HEK293 (cell line): ENCODE measurements around the gene GAB3.

ENCODE experiments used
- CTCF ChIA-PET: fragments of 350-600 bp; formaldehyde crosslinking; extraction: SDS; loops from one replicate; lab custom pipeline; 2021; ENCODE audit warnings: antibody characterized with exemption; lab: Yijun Ruan, JAX
- POLR2A ChIA-PET: fragments of 300-600 bp; formaldehyde crosslinking; extraction: SDS; loops from one replicate; lab custom pipeline; 2020; ENCODE audit warnings: antibody characterized with exemption, inconsistent platforms; lab: Yijun Ruan, JAX
- H3K27ac ChIP-seq: fragments of 200-500 bp; sonication (Bioruptor generic); 2 replicates; pipeline ENCODE4 v1.5.1; 2014; ENCODE audit warnings: low read depth, low read length, control low read depth, inconsistent platforms; ENCODE audit errors: extremely low read depth
- H3K36me3 ChIP-seq, 2 experiments: fragments of 200-500 bp in 1 of 2; sonication (Bioruptor generic) in 1 of 2; 1 replicate in 1 of 2; 2 replicates in 1 of 2; pipeline ENCODE4 v1.5.1; 2014 to 2017; ENCODE audit warnings: inconsistent platforms in 2 of 2, low read length in 2 of 2; ENCODE audit not compliant: control insufficient read depth in 2 of 2, insufficient read depth in 1 of 2
- H3K4me1 ChIP-seq: fragments of 200-500 bp; sonication (Bioruptor generic); 2 replicates; pipeline ENCODE4 v1.5.1; 2014; ENCODE audit warnings: mild to moderate bottlenecking, low read length, inconsistent platforms; ENCODE audit not compliant: control insufficient read depth, insufficient read depth
- H3K4me3 ChIP-seq: 2 replicates; pipeline ENCODE4 v1.5.1; 2011; ENCODE audit warnings: low read depth, mild to moderate bottlenecking, control low read depth, low read length, moderate library complexity
- H3K9me3 ChIP-seq: fragments of 200-500 bp; sonication (Bioruptor generic); 2 replicates; pipeline ENCODE4 v1.5.1; 2014; ENCODE audit warnings: low read depth, low read length, inconsistent platforms; ENCODE audit not compliant: control insufficient read depth, insufficient read depth
- KLF7 ChIP-seq: fragments of 450-650 bp; formaldehyde crosslinking; IDR thresholded peaks from 2 replicates; pipeline ENCODE4 v1.5.1; 2016; ENCODE audit warnings: missing biosample characterization, missing genetic modification characterization, borderline replicate concordance
- SCRT2 ChIP-seq: fragments of 450-650 bp; formaldehyde crosslinking; IDR thresholded peaks from 2 replicates; pipeline ENCODE4 v1.5.1; 2016; ENCODE audit warnings: missing biosample characterization, missing genetic modification characterization
- TCF7L2 ChIP-seq: IDR thresholded peaks from 2 replicates; pipeline ENCODE4 v1.6.1; 2011; ENCODE audit warnings: low read depth, mild to moderate bottlenecking, inconsistent platforms, low read length, moderate library complexity, borderline replicate concordance
- ZBTB8A ChIP-seq: fragments of 450-650 bp; formaldehyde crosslinking; IDR thresholded peaks from 2 replicates; pipeline ENCODE4 v1.5.1; 2016; ENCODE audit warnings: missing biosample characterization, missing genetic modification characterization
- ZNF223 ChIP-seq: fragments of 450-650 bp; formaldehyde crosslinking; IDR thresholded peaks from 2 replicates; pipeline ENCODE4 v1.5.1; 2016; ENCODE audit warnings: missing biosample characterization, missing genetic modification characterization
- ZNF324 ChIP-seq: fragments of 450-650 bp; formaldehyde crosslinking; IDR thresholded peaks from 2 replicates; pipeline ENCODE4 v1.5.1; 2016; ENCODE audit warnings: missing biosample characterization, missing genetic modification characterization
- ZNF341 ChIP-seq: fragments of 450-650 bp; formaldehyde crosslinking; IDR thresholded peaks from 2 replicates; pipeline ENCODE4; 2016; ENCODE audit warnings: low read depth, missing biosample characterization, missing genetic modification characterization
- ZNF473 ChIP-seq: fragments of 450-650 bp; formaldehyde crosslinking; IDR thresholded peaks from 2 replicates; pipeline ENCODE4 v1.5.1; 2017; ENCODE audit warnings: missing biosample characterization, missing genetic modification characterization
- ZNF654 ChIP-seq: fragments of 450-650 bp; formaldehyde crosslinking; IDR thresholded peaks from 2 replicates; pipeline ENCODE4 v1.5.1; 2016; ENCODE audit warnings: low read depth, missing biosample characterization, missing genetic modification characterization
- ZNF660 ChIP-seq: fragments of 450-650 bp; IDR thresholded peaks from 2 replicates; pipeline ENCODE4 v1.5.1; 2018; ENCODE audit warnings: missing biosample characterization, mild to moderate bottlenecking, missing genetic modification characterization
- TF ChIP-seq, protein P1 (sequence below): fragments of 450-650 bp; formaldehyde crosslinking; IDR thresholded peaks from 2 replicates; pipeline ENCODE4 v1.5.1; 2016; ENCODE audit warnings: missing biosample characterization, missing genetic modification characterization, low read depth
- TF ChIP-seq, protein P2 (sequence below): fragments of 450-650 bp; formaldehyde crosslinking; IDR thresholded peaks from 2 replicates; pipeline ENCODE4 v1.5.1; 2017; ENCODE audit warnings: missing biosample characterization, mild to moderate bottlenecking, missing genetic modification characterization, moderate library complexity
- TF ChIP-seq, protein P3 (sequence below): fragments of 450-650 bp; formaldehyde crosslinking; IDR thresholded peaks from 2 replicates; pipeline ENCODE4 v1.5.1; 2016; ENCODE audit warnings: missing biosample characterization, missing genetic modification characterization
- TF ChIP-seq, protein P4 (sequence below): fragments of 450-650 bp; formaldehyde crosslinking; IDR thresholded peaks from 2 replicates; pipeline ENCODE4 v1.5.1; 2016; ENCODE audit warnings: missing biosample characterization, missing genetic modification characterization

GAB3 gene

DNA sequence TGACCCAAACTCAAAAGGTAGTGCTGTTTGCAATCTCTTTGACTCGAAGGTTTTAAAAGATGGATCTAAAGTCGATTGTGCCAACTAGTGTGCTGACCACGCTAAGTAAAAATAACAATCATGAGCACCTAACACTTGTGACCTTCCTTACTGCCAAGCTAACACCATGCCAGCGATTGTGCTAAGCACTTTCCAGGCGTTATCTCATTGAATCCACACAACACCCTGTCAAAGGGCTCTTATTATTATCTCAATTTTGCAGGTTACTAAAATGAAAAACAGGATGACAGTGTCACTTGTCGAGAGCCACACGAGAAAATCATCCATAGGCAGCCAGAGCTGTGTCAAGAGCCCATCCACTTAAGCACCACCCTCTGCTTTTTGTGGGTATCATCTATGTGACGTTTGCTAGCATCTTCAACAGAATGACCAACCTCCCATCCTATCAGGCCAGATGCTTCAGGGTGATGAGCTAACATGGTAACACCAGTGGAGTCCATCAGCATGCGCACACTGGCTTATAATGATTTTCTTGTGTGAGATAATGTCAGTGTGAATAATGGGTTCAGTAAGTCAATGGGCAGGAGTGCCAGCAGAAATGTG is 893 bp upstream of the GAB3 start (continued):
- TF ChIP-seq, protein P1, sequence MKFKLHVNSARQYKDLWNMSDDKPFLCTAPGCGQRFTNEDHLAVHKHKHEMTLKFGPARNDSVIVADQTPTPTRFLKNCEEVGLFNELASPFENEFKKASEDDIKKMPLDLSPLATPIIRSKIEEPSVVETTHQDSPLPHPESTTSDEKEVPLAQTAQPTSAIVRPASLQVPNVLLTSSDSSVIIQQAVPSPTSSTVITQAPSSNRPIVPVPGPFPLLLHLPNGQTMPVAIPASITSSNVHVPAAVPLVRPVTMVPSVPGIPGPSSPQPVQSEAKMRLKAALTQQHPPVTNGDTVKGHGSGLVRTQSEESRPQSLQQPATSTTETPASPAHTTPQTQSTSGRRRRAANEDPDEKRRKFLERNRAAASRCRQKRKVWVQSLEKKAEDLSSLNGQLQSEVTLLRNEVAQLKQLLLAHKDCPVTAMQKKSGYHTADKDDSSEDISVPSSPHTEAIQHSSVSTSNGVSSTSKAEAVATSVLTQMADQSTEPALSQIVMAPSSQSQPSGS (tag by site-specific recombination): no peak
- TF ChIP-seq TCF7L2: no peak
- TF ChIP-seq ZNF324 (tag by site-specific recombination): no peak

DNA sequence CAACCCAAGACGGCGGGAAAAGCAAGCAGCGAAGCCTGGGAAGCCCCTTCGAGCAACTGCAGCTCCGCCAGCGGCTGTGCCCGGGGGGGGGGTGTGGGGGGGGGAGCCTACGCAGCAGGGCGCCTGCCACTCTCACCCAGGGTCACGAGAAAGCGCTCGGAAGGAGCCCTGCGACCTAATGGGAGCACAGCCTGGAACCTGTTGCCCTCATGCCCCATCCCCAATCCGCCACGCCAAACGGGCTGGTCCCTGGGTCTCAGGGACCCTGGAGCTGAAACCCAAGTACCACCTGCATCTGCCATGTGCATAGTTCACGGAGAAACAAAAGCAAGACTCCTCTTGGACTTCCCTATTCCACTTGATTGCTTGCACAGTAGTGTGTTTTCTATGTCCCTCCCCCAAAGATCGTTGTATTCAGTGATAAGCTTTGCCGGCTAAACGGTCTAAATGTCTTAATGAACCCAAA is 359 bp upstream of the GAB3 start:
- no peaks in the 10 kb centered on the region for H3K36me3 ChIP-seq
- POLR2A ChIA-PET: interaction anchor here (4.2 kb wide), 1 partner anchor 11 kb away, joined by 22 read pairs; the partner anchor contains the start of gene DKC1
- no peak for TF ChIP-seq KLF7
- TF ChIP-seq SCRT2 (tag by site-specific recombination): peak; percentile 45
- no peak for TF ChIP-seq ZNF473 (tag by site-specific recombination)
- CTCF ChIA-PET: interaction anchor here (1.1 kb wide), 1 partner anchor 90 kb away, joined by 4 read pairs; no protein-coding TSS in a partner anchor
- no peaks in the 10 kb centered on the region for H3K4me1 ChIP-seq
- no peak overlapping the region for H3K4me3 ChIP-seq
- H3K27ac ChIP-seq: no peak overlapping the region
- no peaks in the 10 kb centered on the region for H3K9me3 ChIP-seq

DNA sequence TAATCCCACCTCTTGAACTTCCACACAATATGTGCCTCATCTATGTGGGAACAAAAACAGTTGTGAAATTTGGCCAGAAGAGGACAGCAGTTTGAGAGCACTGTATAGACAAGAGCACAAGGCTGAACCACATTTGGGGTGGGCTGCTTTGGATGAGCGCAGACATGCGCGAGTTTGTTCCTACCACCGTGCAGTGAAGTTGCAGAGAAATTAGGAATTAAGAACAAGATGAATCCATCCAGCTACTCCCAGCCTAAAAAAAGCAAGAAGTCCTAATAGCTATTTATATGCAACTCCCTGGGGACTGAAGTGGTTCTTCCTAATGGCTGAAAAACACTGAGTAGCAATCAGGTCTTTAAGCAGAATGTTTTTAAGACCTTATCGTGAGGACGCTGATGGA is 1.0 kb downstream of the GAB3 start:
- TF ChIP-seq, protein P2, sequence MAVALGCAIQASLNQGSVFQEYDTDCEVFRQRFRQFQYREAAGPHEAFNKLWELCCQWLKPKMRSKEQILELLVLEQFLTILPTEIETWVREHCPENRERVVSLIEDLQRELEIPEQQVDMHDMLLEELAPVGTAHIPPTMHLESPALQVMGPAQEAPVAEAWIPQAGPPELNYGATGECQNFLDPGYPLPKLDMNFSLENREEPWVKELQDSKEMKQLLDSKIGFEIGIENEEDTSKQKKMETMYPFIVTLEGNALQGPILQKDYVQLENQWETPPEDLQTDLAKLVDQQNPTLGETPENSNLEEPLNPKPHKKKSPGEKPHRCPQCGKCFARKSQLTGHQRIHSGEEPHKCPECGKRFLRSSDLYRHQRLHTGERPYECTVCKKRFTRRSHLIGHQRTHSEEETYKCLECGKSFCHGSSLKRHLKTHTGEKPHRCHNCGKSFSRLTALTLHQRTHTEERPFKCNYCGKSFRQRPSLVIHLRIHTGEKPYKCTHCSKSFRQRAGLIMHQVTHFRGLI (tag by site-specific recombination): no peak
- TF ChIP-seq, protein P3, sequence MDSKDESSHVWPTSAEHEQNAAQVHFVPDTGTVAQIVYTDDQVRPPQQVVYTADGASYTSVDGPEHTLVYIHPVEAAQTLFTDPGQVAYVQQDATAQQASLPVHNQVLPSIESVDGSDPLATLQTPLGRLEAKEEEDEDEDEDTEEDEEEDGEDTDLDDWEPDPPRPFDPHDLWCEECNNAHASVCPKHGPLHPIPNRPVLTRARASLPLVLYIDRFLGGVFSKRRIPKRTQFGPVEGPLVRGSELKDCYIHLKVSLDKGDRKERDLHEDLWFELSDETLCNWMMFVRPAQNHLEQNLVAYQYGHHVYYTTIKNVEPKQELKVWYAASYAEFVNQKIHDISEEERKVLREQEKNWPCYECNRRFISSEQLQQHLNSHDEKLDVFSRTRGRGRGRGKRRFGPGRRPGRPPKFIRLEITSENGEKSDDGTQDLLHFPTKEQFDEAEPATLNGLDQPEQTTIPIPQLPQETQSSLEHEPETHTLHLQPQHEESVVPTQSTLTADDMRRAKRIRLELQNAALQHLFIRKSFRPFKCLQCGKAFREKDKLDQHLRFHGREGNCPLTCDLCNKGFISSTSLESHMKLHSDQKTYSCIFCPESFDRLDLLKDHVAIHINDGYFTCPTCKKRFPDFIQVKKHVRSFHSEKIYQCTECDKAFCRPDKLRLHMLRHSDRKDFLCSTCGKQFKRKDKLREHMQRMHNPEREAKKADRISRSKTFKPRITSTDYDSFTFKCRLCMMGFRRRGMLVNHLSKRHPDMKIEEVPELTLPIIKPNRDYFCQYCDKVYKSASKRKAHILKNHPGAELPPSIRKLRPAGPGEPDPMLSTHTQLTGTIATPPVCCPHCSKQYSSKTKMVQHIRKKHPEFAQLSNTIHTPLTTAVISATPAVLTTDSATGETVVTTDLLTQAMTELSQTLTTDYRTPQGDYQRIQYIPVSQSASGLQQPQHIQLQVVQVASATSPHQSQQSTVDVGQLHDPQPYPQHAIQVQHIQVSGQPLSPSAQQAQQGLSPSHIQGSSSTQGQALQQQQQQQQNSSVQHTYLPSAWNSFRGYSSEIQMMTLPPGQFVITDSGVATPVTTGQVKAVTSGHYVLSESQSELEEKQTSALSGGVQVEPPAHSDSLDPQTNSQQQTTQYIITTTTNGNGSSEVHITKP (tag by site-specific recombination): peak; percentile 91
- no peaks in the 10 kb centered on the region for H3K36me3 ChIP-seq
- no peak overlapping the region for H3K27ac ChIP-seq
- H3K4me3 ChIP-seq: no peak overlapping the region
- no peaks in the 10 kb centered on the region for H3K9me3 ChIP-seq
- no peaks in the 10 kb centered on the region for H3K4me1 ChIP-seq
- ChIA-PET CTCF (interaction anchor here (0.8 to 4.0 kb wide), 13 partner anchors 9 to 425 kb away, joined by 3 to 50 read pairs (median 5); partner anchors contain the start of genes DKC1 and SMIM9), POLR2A (interaction anchor here (0.9 to 4.2 kb wide), 2 partner anchors 13 to 56 kb away, joined by 3 to 22 read pairs; partner anchors contain the start of gene DKC1)

DNA sequence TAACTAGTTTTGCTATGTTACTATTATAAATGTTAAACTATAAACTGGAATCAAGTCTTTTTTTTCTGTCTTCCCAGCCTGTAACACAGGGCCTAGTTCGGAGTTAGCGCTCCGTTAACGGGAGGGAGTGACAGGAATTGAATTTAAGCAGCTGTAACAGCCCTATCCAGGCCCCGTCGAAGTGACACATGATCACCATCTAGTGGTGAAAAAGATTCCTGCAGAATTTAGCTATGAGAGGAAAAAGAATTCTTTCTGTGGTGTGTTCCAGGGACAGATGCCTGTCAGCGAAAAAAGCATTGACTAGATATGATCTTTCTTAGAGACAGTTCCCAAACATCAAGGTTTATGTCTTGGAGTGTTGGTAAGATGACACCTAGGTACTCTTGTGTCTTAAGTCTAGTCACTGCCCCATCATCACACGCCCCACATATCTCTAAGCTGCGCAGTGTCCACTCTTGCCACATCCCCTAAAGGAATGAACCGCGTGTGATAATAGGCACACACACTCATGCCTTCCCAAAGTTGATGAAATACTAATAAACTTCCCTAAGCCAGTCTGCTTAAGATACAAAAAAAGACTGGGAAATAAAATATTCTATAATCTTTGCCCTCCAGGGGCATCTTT is 2.1 kb downstream of the GAB3 start:
- CTCF ChIA-PET: interaction anchor here (0.5 to 4.0 kb wide), 37 partner anchors 8 to 1137 kb away, joined by 3 to 50 read pairs (median 5); partner anchors contain the start of genes DKC1 and SMIM9
- Histone ChIP-seq H3K4me3 (no peak overlapping the region), H3K27ac (no peak overlapping the region), H3K4me1 (no peaks in the 10 kb centered on the region), H3K9me3 (no peaks in the 10 kb centered on the region), H3K36me3 (no peaks in the 10 kb centered on the region)
- TF ChIP-seq ZNF654 (tag by site-specific recombination): peak; percentile 85
- TF ChIP-seq, protein P4, sequence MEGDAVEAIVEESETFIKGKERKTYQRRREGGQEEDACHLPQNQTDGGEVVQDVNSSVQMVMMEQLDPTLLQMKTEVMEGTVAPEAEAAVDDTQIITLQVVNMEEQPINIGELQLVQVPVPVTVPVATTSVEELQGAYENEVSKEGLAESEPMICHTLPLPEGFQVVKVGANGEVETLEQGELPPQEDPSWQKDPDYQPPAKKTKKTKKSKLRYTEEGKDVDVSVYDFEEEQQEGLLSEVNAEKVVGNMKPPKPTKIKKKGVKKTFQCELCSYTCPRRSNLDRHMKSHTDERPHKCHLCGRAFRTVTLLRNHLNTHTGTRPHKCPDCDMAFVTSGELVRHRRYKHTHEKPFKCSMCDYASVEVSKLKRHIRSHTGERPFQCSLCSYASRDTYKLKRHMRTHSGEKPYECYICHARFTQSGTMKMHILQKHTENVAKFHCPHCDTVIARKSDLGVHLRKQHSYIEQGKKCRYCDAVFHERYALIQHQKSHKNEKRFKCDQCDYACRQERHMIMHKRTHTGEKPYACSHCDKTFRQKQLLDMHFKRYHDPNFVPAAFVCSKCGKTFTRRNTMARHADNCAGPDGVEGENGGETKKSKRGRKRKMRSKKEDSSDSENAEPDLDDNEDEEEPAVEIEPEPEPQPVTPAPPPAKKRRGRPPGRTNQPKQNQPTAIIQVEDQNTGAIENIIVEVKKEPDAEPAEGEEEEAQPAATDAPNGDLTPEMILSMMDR: peak; percentile 42; the same call in 1 of the 2 replicates
- no peak for TF ChIP-seq ZBTB8A (tag by site-specific recombination)
- TF ChIP-seq ZNF223: no peak
- TF ChIP-seq ZNF341 (tag by site-specific recombination): peak; percentile 86
- peak; percentile 63 for TF ChIP-seq ZNF660 (tag by site-specific recombination)
- POLR2A ChIA-PET: interaction anchor here (0.5 to 4.2 kb wide), 3 partner anchors 14 to 31 kb away, joined by 4 to 22 read pairs (median 4); partner anchors contain the start of gene DKC1
